ENCODE results near the gene SLC6A3. TPM values are rescaled to one million over a fixed set of nuclear protein-coding genes. Genes with fewer than 3 reads are reported as not detected.

Gene SLC6A3
- total RNA-seq, 1 experiment from 2014 or later: not detected

GRCh38 chr5:1431021-1431811 lies 14.0 kb downstream of the SLC6A3 start:
- Histone ChIP-seq H3K27ac (ENCODE audit: low read depth, low read length, poor library complexity, severe bottlenecking) (no peak overlapping the region), H3K4me3 (ENCODE audit: low read depth, low read length, poor library complexity, severe bottlenecking) (no peak overlapping the region), H3K4me1 (ENCODE audit: insufficient read depth, low read length, poor library complexity, severe bottlenecking) (no peaks in the 10 kb centered on the region), H3K36me3 (ENCODE audit: insufficient read depth, low read length, poor library complexity, severe bottlenecking) (no peaks in the 10 kb centered on the region), H3K27me3 (replicated peaks; ENCODE audit: insufficient read depth, low read depth, low read length, poor library complexity) (no peaks in the 10 kb centered on the region), H3K9me3 (ENCODE audit: low read depth, low read length, poor library complexity, severe bottlenecking) (peaks cover 17% of the 10 kb centered on the region)
- BruUV-seq (replicated peaks): no TSS peak
- ChIA-PET CTCF (no interaction called here), POLR2A (ENCODE audit: low non-redundant PET) (no interaction called here)
- intact Hi-C loops (cut with micrococcal nuclease; ENCODE audit: unreplicated experiment): no loop called here
- DNase-seq (ENCODE audit: low spot score): no peak
- TF ChIP-seq EZH2 (IDR thresholded peaks at IDR 0.05; ENCODE audit: borderline replicate concordance, low read depth, low read length, poor library complexity, severe bottlenecking) (no peak), CTCF (conservative IDR thresholded peaks at IDR 0.05; ENCODE audit: low read depth, low read length) (no peak)

- CTCF ChIA-PET: no interaction called here
- intact Hi-C loops (cut with micrococcal nuclease; ENCODE audit: unreplicated experiment): no loop called here
- POLR2A ChIA-PET (ENCODE audit: low non-redundant PET): no interaction called here
- TF ChIP-seq EZH2 (IDR thresholded peaks at IDR 0.05; ENCODE audit: borderline replicate concordance, low read depth, low read length, poor library complexity, severe bottlenecking): no peak
- no peak for TF ChIP-seq CTCF (conservative IDR thresholded peaks at IDR 0.05; ENCODE audit: low read depth, low read length)
- no peak overlapping the region for H3K4me3 ChIP-seq (ENCODE audit: low read depth, low read length, poor library complexity, severe bottlenecking)
- H3K4me1 ChIP-seq (ENCODE audit: insufficient read depth, low read length, poor library complexity, severe bottlenecking): no peaks in the 10 kb centered on the region
- peaks cover 2% of the 10 kb centered on the region for H3K27me3 ChIP-seq (replicated peaks; ENCODE audit: insufficient read depth, low read depth, low read length, poor library complexity)
- no peak overlapping the region for H3K27ac ChIP-seq (ENCODE audit: low read depth, low read length, poor library complexity, severe bottlenecking)
- H3K9me3 ChIP-seq (ENCODE audit: low read depth, low read length, poor library complexity, severe bottlenecking): peaks cover 17% of the 10 kb centered on the region
- BruUV-seq (replicated peaks): no TSS peak
- no peaks in the 10 kb centered on the region for H3K36me3 ChIP-seq (ENCODE audit: insufficient read depth, low read length, poor library complexity, severe bottlenecking)
- no peak for DNase-seq (ENCODE audit: low spot score)
These were observed 15.0 kb downstream of the SLC6A3 start for GRCh38 chr5:1430121-1430795.

- Histone ChIP-seq H3K9me3 (ENCODE audit: low read depth, low read length, poor library complexity, severe bottlenecking) (peaks cover 17% of the 10 kb centered on the region), H3K4me3 (ENCODE audit: low read depth, low read length, poor library complexity, severe bottlenecking) (no peak overlapping the region), H3K4me1 (ENCODE audit: insufficient read depth, low read length, poor library complexity, severe bottlenecking) (no peaks in the 10 kb centered on the region), H3K36me3 (ENCODE audit: insufficient read depth, low read length, poor library complexity, severe bottlenecking) (no peaks in the 10 kb centered on the region), H3K27ac (ENCODE audit: low read depth, low read length, poor library complexity, severe bottlenecking) (no peak overlapping the region), H3K27me3 (replicated peaks; ENCODE audit: insufficient read depth, low read depth, low read length, poor library complexity) (peaks cover 3% of the 10 kb centered on the region)
- TF ChIP-seq EZH2 (IDR thresholded peaks at IDR 0.05; ENCODE audit: borderline replicate concordance, low read depth, low read length, poor library complexity, severe bottlenecking) (no peak), CTCF (conservative IDR thresholded peaks at IDR 0.05; ENCODE audit: low read depth, low read length) (no peak)
- no TSS peak for BruUV-seq (replicated peaks)
- CTCF ChIA-PET: no interaction called here
- POLR2A ChIA-PET (ENCODE audit: low non-redundant PET): no interaction called here
- intact Hi-C loops (cut with micrococcal nuclease; ENCODE audit: unreplicated experiment): no loop called here
- no peak for DNase-seq (ENCODE audit: low spot score)
These were observed 15.7 kb downstream of the SLC6A3 start for GRCh38 chr5:1429496-1429895.
